ENCODE results near the gene FOXK2. TPM values are rescaled to one million over a fixed set of nuclear protein-coding genes. Genes with fewer than 3 reads are reported as not detected.
A peak's percentile ranks its signal among the peaks of the same experiment; 100 is the strongest.

FOXK2 gene
- total RNA-seq, 1 experiment from 2014 or later = 57.7 TPM

- Mint-ChIP-seq H3K27ac (peak overlapping the region; percentile 58), H3K27me3 (ENCODE audit: low read depth) (no peaks in the 10 kb centered on the region), H3K4me1 (peaks cover 15% of the 10 kb centered on the region), H3K36me3 (peaks cover 62% of the 10 kb centered on the region), H3K9me3 (no peaks in the 10 kb centered on the region), H3K4me3 (no peak overlapping the region)
- CTCF ChIA-PET = interaction anchor here (0.8 kb wide), 1 partner anchor 12 kb away, joined by 3 read pairs; no protein-coding TSS in a partner anchor
- no peak for TF ChIP-seq CREM (CRISPR knock-in tag; IDR thresholded peaks at IDR 0.05)
- no peak for TF ChIP-seq NFE2L1 (CRISPR knock-in tag; IDR thresholded peaks at IDR 0.05)
- TF ChIP-seq ZBTB21 (CRISPR knock-in tag; IDR thresholded peaks at IDR 0.05; ENCODE audit: borderline replicate concordance) = no peak
- TF ChIP-seq ZSCAN18 (CRISPR knock-in tag; IDR thresholded peaks at IDR 0.05) = no peak
- TF ChIP-seq IRF2 (CRISPR knock-in tag; IDR thresholded peaks at IDR 0.05; ENCODE audit: borderline replicate concordance, low read depth) = no peak
- no peak for TF ChIP-seq RELA (CRISPR knock-in tag; IDR thresholded peaks at IDR 0.05; ENCODE audit: borderline replicate concordance)
- no peak for TF ChIP-seq ZMAT4 (CRISPR knock-in tag; IDR thresholded peaks at IDR 0.05)
- TF ChIP-seq PRRX2 (CRISPR knock-in tag; IDR thresholded peaks at IDR 0.05) = no peak
- TF ChIP-seq ZNF263 (CRISPR knock-in tag; IDR thresholded peaks at IDR 0.05; ENCODE audit: low read depth) = no peak
- TF ChIP-seq NR1H2 (CRISPR knock-in tag; IDR thresholded peaks at IDR 0.05) = no peak
- TF ChIP-seq ATF1 (CRISPR knock-in tag; IDR thresholded peaks at IDR 0.05) = no peak
- no peak for TF ChIP-seq ZNF532 (CRISPR knock-in tag; IDR thresholded peaks at IDR 0.05; ENCODE audit: borderline replicate concordance)
- no peak for TF ChIP-seq HMGXB4 (CRISPR knock-in tag; IDR thresholded peaks at IDR 0.05)
- no peak for TF ChIP-seq ZNF219 (CRISPR knock-in tag; IDR thresholded peaks at IDR 0.05; ENCODE audit: borderline replicate concordance)
- no peak for TF ChIP-seq ZNF512 (CRISPR knock-in tag; IDR thresholded peaks at IDR 0.05; ENCODE audit: borderline replicate concordance)
- no peak for TF ChIP-seq TCF7 (CRISPR knock-in tag; IDR thresholded peaks at IDR 0.05; ENCODE audit: low read depth)
- no peak for TF ChIP-seq ZNF671 (CRISPR knock-in tag; IDR thresholded peaks at IDR 0.05)
- no peak for TF ChIP-seq NR2C2 (CRISPR knock-in tag; IDR thresholded peaks at IDR 0.05)
- no peak for TF ChIP-seq ATF2 (CRISPR knock-in tag; IDR thresholded peaks at IDR 0.05; ENCODE audit: borderline replicate concordance, low read depth)
- POLR2A ChIA-PET = no interaction called here
- DNase-seq (ENCODE audit: low spot score) = no peak
- no peak for ATAC-seq
Measured at GRCh38 chr17:82603981-82604448, 84.5 kb downstream of the FOXK2 start.

Data from WTC11 (cell line).